Measurements from ENCODE around the gene PXMP2.
A peak's percentile ranks its signal among the peaks of the same experiment; 100 is the strongest.

Gene PXMP2

DNA sequence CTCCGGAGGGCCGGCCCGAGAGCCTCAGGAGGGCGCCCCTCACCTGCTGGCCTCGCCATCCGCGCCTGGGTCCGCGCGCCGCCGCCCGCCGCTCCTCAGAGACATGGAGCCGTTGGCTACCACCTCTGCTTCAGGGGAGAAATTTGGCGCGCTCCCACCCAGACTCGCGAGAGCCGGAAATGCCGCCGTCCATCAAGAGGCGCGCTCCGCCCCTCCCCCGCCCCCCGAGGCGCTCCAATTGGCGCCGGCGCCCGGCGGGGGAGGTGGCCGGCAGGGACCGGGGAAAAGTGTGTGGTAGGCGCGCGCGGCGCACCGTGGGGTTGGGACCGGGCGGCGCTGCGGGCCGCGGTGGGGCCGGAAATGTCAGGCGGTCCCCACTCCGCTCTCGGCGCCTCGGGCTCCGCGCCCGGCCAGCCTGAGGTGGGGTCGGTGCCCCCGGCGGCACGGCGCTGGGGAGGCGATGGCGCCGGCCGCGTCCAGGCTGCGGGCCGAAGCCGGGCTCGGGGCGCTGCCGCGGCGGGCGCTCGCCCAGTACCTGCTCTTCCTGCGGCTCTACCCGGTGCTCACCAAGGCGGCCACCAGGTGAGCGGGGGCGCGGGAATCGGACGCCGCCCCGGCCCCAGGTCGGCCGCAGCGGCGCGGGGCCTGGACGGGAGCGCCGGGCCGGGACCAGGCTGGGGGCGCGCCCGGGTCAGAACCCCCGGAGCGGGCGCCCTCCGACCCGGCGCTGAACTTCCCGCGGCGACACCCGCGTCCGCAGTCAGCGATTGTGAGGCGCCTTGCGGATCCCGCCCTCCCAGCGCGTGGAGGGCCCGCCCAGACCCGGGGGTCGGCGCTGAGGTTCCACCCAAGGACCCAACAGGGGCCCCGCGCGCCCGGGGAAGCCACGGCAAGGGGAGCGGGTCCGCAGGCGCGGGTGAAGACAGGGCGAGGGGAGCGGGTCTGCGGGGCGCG, at the start of gene PXMP2, which contains the start of gene POLE:
PXMP2 (plus strand) TSS at position 377 of the 954 bp plus-strand sequence; CDS start at position 461, 84 bp downstream.
POLE (minus strand) TSS at position 132 of the 954 bp plus-strand sequence; CDS start at position 105, 27 bp downstream.
- peak; percentile 99 for DNase-seq (ENCODE audit: low spot score)
- in situ Hi-C loops (cut with MboI; ENCODE audit: low sequenced_read_pairs, unreplicated experiment): no loop called here
- TF ChIP-seq, protein P1, sequence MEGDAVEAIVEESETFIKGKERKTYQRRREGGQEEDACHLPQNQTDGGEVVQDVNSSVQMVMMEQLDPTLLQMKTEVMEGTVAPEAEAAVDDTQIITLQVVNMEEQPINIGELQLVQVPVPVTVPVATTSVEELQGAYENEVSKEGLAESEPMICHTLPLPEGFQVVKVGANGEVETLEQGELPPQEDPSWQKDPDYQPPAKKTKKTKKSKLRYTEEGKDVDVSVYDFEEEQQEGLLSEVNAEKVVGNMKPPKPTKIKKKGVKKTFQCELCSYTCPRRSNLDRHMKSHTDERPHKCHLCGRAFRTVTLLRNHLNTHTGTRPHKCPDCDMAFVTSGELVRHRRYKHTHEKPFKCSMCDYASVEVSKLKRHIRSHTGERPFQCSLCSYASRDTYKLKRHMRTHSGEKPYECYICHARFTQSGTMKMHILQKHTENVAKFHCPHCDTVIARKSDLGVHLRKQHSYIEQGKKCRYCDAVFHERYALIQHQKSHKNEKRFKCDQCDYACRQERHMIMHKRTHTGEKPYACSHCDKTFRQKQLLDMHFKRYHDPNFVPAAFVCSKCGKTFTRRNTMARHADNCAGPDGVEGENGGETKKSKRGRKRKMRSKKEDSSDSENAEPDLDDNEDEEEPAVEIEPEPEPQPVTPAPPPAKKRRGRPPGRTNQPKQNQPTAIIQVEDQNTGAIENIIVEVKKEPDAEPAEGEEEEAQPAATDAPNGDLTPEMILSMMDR (IDR thresholded peaks at IDR 0.05; ENCODE audit: borderline replicate concordance, control extremely low read depth, extremely low read depth, insufficient read depth, missing control alignments): no peak

DNA sequence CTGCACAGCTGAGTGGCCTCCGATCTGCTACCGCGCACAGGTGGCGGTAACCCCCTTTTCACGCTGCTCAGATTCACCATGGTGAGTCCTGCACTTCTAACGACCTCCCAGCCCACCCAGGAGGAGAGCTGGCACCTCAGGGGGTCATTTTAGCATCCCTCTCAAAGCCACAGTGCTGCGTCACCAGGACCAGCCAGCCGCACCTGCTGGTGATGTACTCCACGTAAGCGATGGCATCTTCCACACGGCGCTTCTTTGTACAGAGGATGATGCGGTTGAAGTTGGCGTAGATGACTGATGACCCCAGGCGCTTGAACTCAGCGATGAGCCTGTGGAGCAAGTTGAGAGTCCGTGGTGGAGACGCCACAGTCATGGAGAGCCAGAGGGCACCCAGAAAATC, 49.6 kb upstream of the PXMP2 start:
- TF ChIP-seq, protein P1 (IDR thresholded peaks at IDR 0.05; ENCODE audit: borderline replicate concordance, control extremely low read depth, extremely low read depth, insufficient read depth, missing control alignments): no peak

DNA sequence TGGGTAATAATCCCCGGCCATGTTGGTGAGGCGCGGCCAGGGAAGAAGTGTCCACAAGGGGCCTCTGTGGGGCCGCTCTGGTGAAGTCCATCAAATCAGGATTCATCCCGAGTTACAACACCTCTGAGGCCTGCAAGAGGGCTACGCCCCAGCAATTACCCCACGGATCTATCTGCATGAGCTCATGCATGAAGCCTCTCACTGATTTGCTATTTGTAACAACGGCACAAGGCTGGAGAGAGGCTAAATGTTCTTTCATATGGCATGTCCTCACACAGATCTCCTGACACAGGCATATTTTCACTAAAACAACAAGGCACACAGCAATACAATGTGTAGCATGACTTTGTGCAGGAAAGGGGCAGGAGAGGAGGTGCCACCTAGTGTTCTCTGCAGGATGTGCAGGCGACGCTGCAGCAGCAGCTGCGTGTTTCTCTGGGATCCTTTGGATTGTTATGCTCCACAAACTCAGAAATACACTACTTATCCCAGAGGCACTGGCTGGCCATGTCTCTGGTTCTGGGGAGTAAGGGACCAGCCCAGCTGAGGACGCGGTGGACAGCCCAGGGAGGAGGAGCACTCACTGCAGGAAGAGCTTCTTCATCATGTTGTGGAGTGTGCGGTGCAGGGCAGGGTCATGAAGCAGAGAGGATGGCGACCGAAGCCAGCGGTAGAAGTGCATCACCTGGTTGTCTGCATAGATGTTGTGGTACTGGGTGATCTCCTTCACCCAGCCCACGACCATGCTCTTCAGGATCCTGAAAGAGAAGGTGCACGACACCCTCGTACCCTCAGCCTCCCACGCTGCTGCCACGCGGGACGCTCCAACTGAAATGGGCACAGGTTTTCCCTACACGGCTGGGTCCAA, 48.6 kb upstream of the PXMP2 start:
- TF ChIP-seq, protein P1 (IDR thresholded peaks at IDR 0.05; ENCODE audit: borderline replicate concordance, control extremely low read depth, extremely low read depth, insufficient read depth, missing control alignments): peak; percentile 63
- DNase-seq (ENCODE audit: low spot score): no peak
- in situ Hi-C loops (cut with MboI; ENCODE audit: low sequenced_read_pairs, unreplicated experiment): no loop called here

More for the DNA sequence above, 49.6 kb upstream of the PXMP2 start:
- DNase-seq (ENCODE audit: low spot score): no peak
- in situ Hi-C loops (cut with MboI; ENCODE audit: low sequenced_read_pairs, unreplicated experiment): no loop called here

GRCh38 chr12:132639956-132640520, 47.3 kb upstream of the PXMP2 start:
- in situ Hi-C loops (cut with MboI; ENCODE audit: low sequenced_read_pairs, unreplicated experiment): no loop called here
- DNase-seq (ENCODE audit: low spot score): no peak

GRCh38 chr12:132640936-132641335, 46.5 kb upstream of the PXMP2 start:
- TF ChIP-seq, protein P1 (IDR thresholded peaks at IDR 0.05; ENCODE audit: borderline replicate concordance, control extremely low read depth, extremely low read depth, insufficient read depth, missing control alignments): no peak
- in situ Hi-C loops (cut with MboI; ENCODE audit: low sequenced_read_pairs, unreplicated experiment): no loop called here
- DNase-seq (ENCODE audit: low spot score): no peak

More at GRCh38 chr12:132639956-132640520, 47.3 kb upstream of the PXMP2 start:
- TF ChIP-seq, protein P1 (IDR thresholded peaks at IDR 0.05; ENCODE audit: borderline replicate concordance, control extremely low read depth, extremely low read depth, insufficient read depth, missing control alignments): no peak
